Esophagus (tissue), 2 donors: ENCODE results near the gene SCN1B. TPM values are rescaled to one million over a fixed set of nuclear protein-coding genes. Genes with fewer than 3 reads are reported as not detected.

ENCODE experiments used
- H3K27ac ChIP-seq, 2 donors: one replicate each; pipeline ENCODE4 v1.5.1; 2013; ENCODE audit warnings: low read depth in 2 of 2, mild to moderate bottlenecking in 2 of 2, inconsistent platforms in 1 of 2, low read length in 1 of 2, moderate library complexity in 1 of 2
- H3K27me3 ChIP-seq, 2 donors: one replicate each; pipeline ENCODE4 v1.6.1; 2013; ENCODE audit warnings: low read length in 2 of 2, control low read depth in 1 of 2, mild to moderate bottlenecking in 1 of 2; ENCODE audit not compliant: insufficient read depth in 2 of 2, control insufficient read depth in 1 of 2
- H3K36me3 ChIP-seq, 2 donors: one replicate each; pipeline ENCODE4 v1.6.1; 2013; ENCODE audit warnings: low read length in 1 of 2; ENCODE audit not compliant: control insufficient read depth in 2 of 2, insufficient read depth in 2 of 2
- H3K4me1 ChIP-seq, 2 donors: one replicate each; pipeline ENCODE4 v1.6.1; 2013; ENCODE audit warnings: low read length in 1 of 2; ENCODE audit not compliant: control insufficient read depth in 2 of 2, insufficient read depth in 2 of 2
- H3K4me3 ChIP-seq, 2 donors: one replicate each; pipeline ENCODE4 v1.5.1; 2013; ENCODE audit warnings: low read length in 2 of 2, mild to moderate bottlenecking in 2 of 2, low read depth in 1 of 2, moderate library complexity in 1 of 2
- H3K9me3 ChIP-seq, 2 donors: one replicate each; pipeline ENCODE4 v1.6.1; 2013; ENCODE audit warnings: mild to moderate bottlenecking in 2 of 2, low read depth in 1 of 2, low read length in 1 of 2, moderate library complexity in 1 of 2; ENCODE audit not compliant: control insufficient read depth in 2 of 2, insufficient read depth in 1 of 2
- WGBS, 2 donors: extraction: QIAGEN DNeasy Blood & Tissue Kit; methylation state at CpG; one replicate each; pipeline ENCODE4 v1.1.7; 2013; 5-methylcytosine and 5-hydroxymethylcytosine counted together
- polyA plus RNA-seq, 2 donors: library from polyadenylated mRNA; stranded (reverse); fragments of 200-250 nt; gene quantifications; one replicate each; pipeline ENCODE4 v1.2.3, GENCODE V29; 2013
- donor health status: healthy with polysubstance abuse.
- donor health status: Bipolar disorder and iron deficiency.

The SCN1B gene
- polyA plus RNA-seq, 2 donors = 0.73 to 1.1 TPM

- Histone ChIP-seq H3K36me3 (peaks cover 4 to 17% of the 10 kb centered on the region in 2 donors), H3K9me3 (no peaks in the 10 kb centered on the region), H3K4me3 (no peak overlapping the region), H3K27me3 (no peaks in the 10 kb centered on the region), H3K4me1 (peaks cover 0 to 5% of the 10 kb centered on the region in 2 donors), H3K27ac (no peak overlapping the region)
- WGBS, 2 donors = 96 to 99% methylated on average over 6 of the region's 6 CpGs
Observed at GRCh38 chr19:35015954-35016351, 14.3 kb upstream of the SCN1B start.

GRCh38 chr19:35017507-35017906 lies 12.8 kb upstream of the SCN1B start:
- 74 to 93% methylated on average over 3 of the region's 3 CpGs for WGBS, 2 donors
- H3K27me3 ChIP-seq = no peaks in the 10 kb centered on the region
- H3K4me1 ChIP-seq = peaks cover 0 to 5% of the 10 kb centered on the region in 2 donors
- no peaks in the 10 kb centered on the region for H3K9me3 ChIP-seq
- H3K36me3 ChIP-seq = peaks cover 4 to 30% of the 10 kb centered on the region in 2 donors
- H3K27ac ChIP-seq = no peak overlapping the region
- no peak overlapping the region for H3K4me3 ChIP-seq

GRCh38 chr19:35018379-35018778 lies 11.9 kb upstream of the SCN1B start:
- Histone ChIP-seq H3K4me1 (peaks cover 0 to 4% of the 10 kb centered on the region in 2 donors), H3K9me3 (no peaks in the 10 kb centered on the region), H3K27me3 (no peaks in the 10 kb centered on the region), H3K36me3 (peaks cover 4 to 37% of the 10 kb centered on the region in 2 donors), H3K4me3 (no peak overlapping the region), H3K27ac (no peak overlapping the region)
- 92 to 94% methylated on average over 4 of the region's 4 CpGs for WGBS, 2 donors

DNA sequence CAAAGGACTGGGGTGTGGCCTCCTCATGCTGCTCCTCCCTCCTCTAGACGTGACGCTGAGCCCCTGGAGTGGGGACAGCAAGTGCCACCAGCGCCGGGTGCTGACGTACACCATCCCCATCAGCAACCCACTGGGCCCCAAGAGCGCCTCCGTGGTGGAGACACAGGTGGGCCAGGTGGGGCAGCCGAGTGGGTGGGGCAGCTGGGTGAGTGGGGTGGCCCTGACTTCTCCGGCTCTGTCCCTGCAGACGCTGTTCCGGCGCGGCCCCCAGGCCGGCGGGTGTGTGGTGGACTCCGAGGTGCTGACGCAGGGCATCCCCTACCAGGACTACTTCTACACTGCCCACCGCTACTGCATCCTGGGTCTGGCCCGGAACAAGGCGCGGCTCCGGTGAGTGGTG lies 11.1 kb upstream of the SCN1B start:
- no peak overlapping the region for H3K27ac ChIP-seq
- H3K36me3 ChIP-seq = peaks cover 4 to 43% of the 10 kb centered on the region in 2 donors
- no peak overlapping the region for H3K4me3 ChIP-seq
- H3K4me1 ChIP-seq = no peaks in the 10 kb centered on the region
- no peaks in the 10 kb centered on the region for H3K27me3 ChIP-seq
- no peaks in the 10 kb centered on the region for H3K9me3 ChIP-seq
- 93 to 96% methylated on average over 22 of the region's 22 CpGs for WGBS, 2 donors

- Histone ChIP-seq H3K27ac (no peak overlapping the region), H3K4me1 (no peaks in the 10 kb centered on the region), H3K36me3 (peaks cover 9 to 43% of the 10 kb centered on the region in 2 donors), H3K27me3 (no peaks in the 10 kb centered on the region), H3K4me3 (no peak overlapping the region), H3K9me3 (no peaks in the 10 kb centered on the region)
- 83 to 90% methylated on average over 10 of the region's 10 CpGs for WGBS, 2 donors
Observed at GRCh38 chr19:35021016-35021415, 9.3 kb upstream of the SCN1B start.

GRCh38 chr19:35021596-35021995 lies 8.7 kb upstream of the SCN1B start:
- Histone ChIP-seq H3K27me3 (no peaks in the 10 kb centered on the region), H3K36me3 (peaks cover 11 to 49% of the 10 kb centered on the region in 2 donors), H3K27ac (no peak overlapping the region), H3K4me3 (no peak overlapping the region), H3K4me1 (no peaks in the 10 kb centered on the region), H3K9me3 (no peaks in the 10 kb centered on the region)
- WGBS, 2 donors = 95% methylated on average over 25 of the region's 25 CpGs

DNA sequence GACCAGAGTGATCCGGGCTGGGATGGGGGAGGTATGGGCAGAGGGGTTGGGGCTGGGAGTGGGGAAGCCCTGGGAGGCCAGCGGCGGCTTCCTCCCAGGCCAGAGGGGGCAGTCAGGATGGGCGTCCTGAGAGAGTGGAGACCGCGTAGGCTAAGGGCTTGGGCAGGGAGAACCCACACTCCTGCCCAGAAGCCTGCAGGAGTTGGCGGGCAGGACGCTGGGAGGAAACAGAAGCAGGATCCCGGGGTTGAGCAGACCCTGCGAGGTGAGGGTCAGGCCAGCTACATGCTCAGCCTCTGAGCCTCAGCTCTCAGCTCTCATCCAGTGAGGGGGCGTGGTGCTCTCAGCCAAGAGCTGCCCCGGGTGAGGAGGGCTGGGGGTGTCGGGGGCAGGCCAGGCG lies 7.8 kb upstream of the SCN1B start:
- no peak overlapping the region for H3K4me3 ChIP-seq
- no peaks in the 10 kb centered on the region for H3K27me3 ChIP-seq
- H3K27ac ChIP-seq = no peak overlapping the region
- peaks cover 9 to 52% of the 10 kb centered on the region in 2 donors for H3K36me3 ChIP-seq
- H3K4me1 ChIP-seq = no peaks in the 10 kb centered on the region
- H3K9me3 ChIP-seq = no peaks in the 10 kb centered on the region
- WGBS, 2 donors = 87 to 89% methylated on average over 13 to 14 of the region's 14 CpGs

DNA sequence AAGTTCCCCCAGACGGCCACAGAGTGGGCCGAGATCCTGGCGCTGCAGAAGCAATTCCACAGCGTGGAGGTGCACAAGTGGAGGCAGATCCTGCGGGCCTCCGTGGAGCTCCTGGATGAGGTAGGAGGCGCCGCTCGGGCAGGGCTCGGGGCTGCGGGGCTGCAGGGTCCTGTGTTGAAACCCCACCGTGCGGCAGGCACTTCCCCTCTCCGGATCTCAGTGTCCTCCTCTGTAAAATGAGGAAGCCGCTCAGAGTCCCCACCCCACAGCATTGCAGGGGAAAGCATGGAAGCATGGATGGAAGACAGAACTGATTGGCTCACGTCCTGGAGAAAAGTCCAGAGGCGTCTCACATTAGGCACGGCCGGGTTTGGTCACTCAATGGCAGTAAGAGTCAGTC lies 6.8 kb upstream of the SCN1B start:
- WGBS, 2 donors = 85 to 91% methylated on average over 19 of the region's 19 CpGs
- Histone ChIP-seq H3K27ac (no peak overlapping the region), H3K36me3 (peaks cover 7 to 52% of the 10 kb centered on the region in 2 donors), H3K27me3 (no peaks in the 10 kb centered on the region), H3K4me1 (no peaks in the 10 kb centered on the region), H3K4me3 (no peak overlapping the region), H3K9me3 (no peaks in the 10 kb centered on the region)

- H3K27ac ChIP-seq = no peak overlapping the region
- peaks cover 7 to 46% of the 10 kb centered on the region in 2 donors for H3K36me3 ChIP-seq
Observed at GRCh38 chr19:35024095-35024494, 6.2 kb upstream of the SCN1B start.

GRCh38 chr19:35025969-35026368 lies 4.3 kb upstream of the SCN1B start:
- WGBS, 2 donors = 89 to 92% methylated on average over 21 of the region's 21 CpGs
- Histone ChIP-seq H3K27me3 (no peaks in the 10 kb centered on the region), H3K4me3 (no peak overlapping the region), H3K9me3 (no peaks in the 10 kb centered on the region), H3K4me1 (peaks cover 0 to 5% of the 10 kb centered on the region in 2 donors), H3K36me3 (peaks cover 7 to 40% of the 10 kb centered on the region in 2 donors), H3K27ac (no peak overlapping the region)

More at GRCh38 chr19:35024095-35024494, 6.2 kb upstream of the SCN1B start:
- no peak overlapping the region for H3K4me3 ChIP-seq
- H3K27me3 ChIP-seq = no peaks in the 10 kb centered on the region
- 84 to 85% methylated on average over 6 of the region's 6 CpGs for WGBS, 2 donors
- H3K4me1 ChIP-seq = no peaks in the 10 kb centered on the region
- H3K9me3 ChIP-seq = no peaks in the 10 kb centered on the region
